GM21723 (cell line): ENCODE data around the gene SRP9.
"Not testable (repeated sequence)": the region's sequence is repeated elsewhere in the genome, so short reads cannot be mapped to it uniquely, and the experiment has no call there.

Experiments
- ATAC-seq: cut with Tn5 transposase; IDR thresholded peaks from one replicate; pipeline ENCODE4 v1.9.1; 2021; ENCODE audit warnings: mild to moderate bottlenecking, moderate library complexity; ENCODE audit not compliant: unreplicated experiment

The SRP9 gene

GRCh38 chr1:225813214-225813964 is 35.8 kb downstream of the SRP9 start:
- no peak for ATAC-seq

DNA sequence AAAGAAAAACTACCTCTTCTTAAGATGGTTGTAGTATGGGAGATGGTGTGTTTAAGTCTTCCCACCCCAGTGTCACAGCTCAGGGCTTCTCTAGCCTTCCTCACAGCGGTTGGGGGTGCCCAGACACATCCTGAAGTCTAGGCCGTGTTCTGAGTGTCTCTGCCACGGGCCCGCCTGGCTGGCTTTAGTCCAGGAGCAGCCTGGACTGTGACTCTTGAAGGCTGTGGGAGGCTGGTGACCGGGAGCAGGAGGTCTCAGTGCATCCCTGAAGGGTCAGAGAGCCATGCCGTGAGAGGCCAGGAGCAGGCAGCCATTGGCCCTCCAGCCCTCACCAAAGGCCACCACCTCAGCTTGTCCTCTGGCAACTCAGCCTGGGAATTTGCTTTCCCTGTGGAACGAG is 36.8 kb downstream of the SRP9 start:
- no peak for ATAC-seq

DNA sequence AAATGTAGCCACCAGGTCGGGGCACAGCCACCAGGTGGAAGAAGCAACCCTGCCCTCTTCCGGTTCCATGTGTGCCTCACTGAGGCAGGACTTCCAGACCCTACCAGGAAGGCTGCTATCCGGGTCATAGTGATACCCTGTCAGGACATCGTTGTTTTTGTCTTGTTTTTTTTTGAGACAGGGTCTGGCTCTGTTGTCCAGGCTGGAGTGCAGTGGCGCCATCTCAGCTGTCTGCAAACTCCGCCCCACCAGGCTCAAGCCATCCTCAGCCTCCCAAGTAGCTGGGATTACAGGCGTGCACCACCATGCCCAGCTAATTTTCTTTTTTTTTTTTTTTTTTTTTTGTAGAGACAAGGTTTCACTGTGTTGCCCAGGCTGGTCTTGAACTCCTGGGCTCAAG is 37.5 kb downstream of the SRP9 start:
- ATAC-seq = not testable (repeated sequence)

DNA sequence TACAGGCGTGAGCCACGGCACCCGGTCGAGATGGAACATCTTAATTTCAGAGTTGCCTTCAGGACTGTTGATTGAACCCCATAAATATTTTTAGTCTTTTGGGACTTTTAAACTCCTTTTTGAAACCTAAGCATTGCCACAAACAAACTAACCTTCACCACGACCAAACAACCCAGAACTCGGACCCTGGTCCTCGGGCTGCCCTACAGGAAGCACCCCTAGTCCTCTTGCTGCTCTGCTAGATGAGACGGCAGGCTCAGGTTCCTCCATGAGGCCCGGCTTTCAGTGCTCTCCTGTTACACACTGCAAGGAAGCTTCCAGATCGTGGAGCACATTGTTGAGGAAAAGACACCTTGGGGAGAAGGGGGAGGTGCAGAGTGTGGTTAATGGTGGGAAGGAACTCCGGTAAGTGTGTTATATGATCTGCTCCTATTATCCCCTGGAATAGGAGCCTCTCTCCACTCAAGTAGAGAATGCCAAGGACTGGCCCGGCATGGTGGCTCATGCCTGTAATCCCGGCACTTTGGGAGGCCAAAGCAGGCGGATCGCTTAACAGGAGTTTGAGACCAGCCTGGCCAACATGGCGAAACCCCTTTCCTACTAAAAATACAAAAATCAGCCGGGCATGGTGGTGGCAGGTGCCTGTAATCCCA is 38.0 kb downstream of the SRP9 start:
- ATAC-seq = no peak

DNA sequence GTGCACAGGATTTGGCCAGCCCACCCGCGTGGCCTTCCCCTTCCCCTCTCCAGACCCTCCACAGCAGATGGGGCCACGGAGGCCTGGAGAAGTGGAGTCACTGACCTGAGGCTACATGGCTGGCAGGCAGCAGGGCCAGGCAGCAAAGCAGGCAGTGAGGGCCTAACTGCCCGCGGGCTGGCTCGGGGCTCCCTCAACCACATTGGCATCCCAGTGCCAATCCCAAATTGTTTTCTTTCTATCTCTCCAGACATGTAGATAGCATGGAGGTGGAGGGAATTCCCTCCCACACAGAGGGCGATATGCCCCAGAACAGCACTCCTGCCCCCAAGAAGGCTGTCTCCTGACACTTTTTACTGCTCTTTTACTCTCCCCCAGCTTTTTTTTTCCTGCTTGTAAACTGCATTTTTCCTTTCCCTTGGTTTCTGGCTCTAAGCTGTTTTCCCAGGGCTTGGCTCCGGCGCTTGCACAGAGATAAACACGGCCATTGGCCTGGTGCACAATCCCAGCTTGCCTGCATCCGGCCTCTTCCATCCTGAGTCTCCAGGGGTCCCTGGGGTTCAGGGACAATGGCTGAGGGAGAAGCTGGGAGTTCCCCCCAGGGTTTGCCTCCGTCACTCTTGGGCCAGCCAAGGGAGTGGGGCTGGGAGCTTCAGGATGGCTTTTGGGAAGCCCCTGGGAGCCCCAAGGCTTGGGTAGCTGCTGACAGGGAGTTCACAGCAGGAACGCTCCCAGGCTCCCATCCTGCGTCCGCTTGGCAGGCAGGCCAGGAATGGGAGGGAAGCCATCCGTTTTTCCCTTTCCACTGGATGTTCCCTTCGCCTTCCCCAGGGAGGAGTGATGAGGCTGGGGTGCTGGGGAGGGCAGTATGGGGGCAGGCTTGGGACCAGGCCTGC is 39.3 kb downstream of the SRP9 start:
- no peak for ATAC-seq

GRCh38 chr1:225817611-225818061 is 40.0 kb downstream of the SRP9 start:
- ATAC-seq = no peak

DNA sequence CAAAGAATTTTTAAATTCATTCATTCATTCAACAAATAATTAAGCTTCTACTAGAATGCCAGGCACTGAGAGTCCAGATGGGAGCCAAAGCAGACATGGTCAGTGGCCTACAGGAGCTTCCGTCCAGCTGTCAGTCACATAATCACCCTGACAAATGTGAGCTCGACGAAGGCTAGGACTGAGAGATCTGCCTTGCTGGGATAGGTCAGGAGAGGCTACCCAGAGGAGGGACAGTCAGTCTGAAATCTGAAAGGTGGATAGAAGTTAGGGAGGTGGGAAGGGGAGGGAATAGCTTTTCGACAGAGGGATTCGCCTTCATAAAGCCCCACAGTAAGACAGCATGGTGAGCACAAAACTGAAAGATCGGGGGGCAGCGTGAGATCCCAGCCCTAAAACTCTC is 40.6 kb downstream of the SRP9 start:
- no peak for ATAC-seq

DNA sequence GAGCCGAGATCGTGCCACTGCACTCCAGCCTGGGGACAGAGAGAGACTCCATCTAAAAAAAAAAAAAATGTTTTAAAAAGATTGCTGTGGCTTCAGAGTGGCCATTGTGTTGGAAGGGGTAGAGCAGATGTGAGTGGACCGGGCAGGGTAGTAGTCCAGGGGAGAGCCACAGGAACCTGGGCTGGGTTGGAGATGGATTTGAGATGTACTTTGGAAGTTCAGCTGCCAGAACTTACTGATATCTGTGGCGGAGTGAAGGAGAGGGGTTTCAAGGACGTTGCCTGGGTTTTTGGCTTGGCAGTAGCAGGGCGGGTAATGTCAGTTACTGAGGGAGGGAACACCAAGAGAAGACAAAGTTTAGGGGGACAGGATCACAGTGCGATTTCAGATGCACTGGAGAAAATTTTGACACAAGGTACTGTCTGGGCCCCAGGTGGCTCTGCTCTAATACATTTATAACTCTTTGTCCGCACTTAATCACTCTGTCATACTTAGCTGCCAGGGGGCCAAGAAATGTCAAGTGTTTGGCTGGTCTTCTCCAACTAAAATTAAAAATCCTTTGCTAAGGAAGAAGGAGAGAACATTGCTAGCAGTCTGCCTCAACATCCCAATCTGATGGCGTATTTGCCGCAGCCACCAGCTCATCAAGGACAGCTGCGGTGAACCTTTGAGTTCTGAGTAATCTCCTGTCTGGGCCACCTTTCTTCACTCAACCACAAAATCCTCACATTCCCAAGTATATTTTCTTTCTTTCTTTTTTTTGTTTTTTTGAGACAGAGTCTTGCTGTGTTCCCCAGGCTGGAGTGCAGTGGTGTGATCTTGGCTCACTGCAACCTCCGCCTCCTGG is 41.9 kb downstream of the SRP9 start:
- no peak for ATAC-seq

GRCh38 chr1:225820522-225821120 is 43.0 kb downstream of the SRP9 start:
- no peak for ATAC-seq

GRCh38 chr1:225822655-225823403 is 45.2 kb downstream of the SRP9 start:
- no peak for ATAC-seq

GRCh38 chr1:225823811-225824261 is 46.2 kb downstream of the SRP9 start:
- no peak for ATAC-seq

DNA sequence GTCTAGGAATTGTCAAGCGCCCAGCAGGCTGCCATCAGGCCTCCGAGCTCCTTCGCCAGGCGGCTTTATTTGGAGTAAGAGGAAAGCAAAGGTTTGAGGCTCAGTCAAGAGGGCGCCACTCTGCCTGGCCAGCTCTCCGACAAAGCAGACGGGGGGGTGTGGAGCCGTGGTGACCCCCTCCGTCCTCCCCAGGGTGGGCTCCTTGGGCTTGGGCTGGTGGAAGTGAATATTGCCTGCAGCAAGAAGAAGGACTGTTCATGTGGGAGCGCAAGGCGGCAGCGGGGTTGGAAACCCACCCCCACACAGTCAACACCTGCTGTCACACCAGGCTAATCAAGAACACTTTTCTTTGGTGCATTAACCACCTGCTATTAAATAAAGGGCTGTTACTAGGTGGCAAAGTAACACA is 46.9 kb downstream of the SRP9 start:
- ATAC-seq = no peak

DNA sequence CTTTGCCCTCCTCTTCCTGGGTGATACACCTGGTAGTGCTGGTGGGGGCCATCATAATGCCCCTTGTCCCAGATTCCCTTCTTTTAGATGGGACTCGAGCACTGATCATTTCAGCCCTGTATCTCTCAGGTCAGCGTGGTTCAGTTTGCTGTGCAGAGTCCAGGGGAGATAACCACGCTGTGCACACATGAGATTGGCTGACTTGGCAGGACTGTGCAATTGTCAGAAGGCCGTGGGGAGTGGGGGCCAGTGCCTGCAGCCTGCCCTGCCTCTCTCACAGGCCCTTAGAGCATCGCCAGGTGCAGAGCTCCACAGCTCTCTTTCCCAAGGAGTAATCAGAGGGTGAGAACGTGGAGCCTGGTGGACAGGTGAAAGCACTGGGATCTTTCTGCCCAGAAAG is 47.5 kb downstream of the SRP9 start:
- no peak for ATAC-seq

GRCh38 chr1:225825607-225826007 is 48.0 kb downstream of the SRP9 start:
- no peak for ATAC-seq

DNA sequence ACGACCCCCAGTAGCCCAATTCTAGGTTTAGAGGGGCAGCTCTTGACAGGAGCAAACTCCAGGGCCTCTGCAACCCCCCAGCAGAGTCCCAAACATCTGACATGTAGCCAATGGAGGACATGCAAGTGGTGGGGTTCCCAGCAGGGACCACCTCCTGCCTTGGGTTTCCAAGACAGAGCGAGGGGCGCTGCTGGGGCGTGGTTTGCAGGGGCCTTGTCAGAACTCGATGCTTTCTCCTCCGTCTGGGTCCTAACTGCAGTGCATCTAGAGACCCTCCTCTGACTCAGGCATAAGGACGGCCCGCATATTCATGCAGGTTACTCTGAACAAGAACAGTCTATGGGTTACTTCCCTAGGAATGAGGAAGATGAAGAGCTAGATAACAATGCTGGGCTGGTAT is 49.5 kb downstream of the SRP9 start:
- no peak for ATAC-seq

DNA sequence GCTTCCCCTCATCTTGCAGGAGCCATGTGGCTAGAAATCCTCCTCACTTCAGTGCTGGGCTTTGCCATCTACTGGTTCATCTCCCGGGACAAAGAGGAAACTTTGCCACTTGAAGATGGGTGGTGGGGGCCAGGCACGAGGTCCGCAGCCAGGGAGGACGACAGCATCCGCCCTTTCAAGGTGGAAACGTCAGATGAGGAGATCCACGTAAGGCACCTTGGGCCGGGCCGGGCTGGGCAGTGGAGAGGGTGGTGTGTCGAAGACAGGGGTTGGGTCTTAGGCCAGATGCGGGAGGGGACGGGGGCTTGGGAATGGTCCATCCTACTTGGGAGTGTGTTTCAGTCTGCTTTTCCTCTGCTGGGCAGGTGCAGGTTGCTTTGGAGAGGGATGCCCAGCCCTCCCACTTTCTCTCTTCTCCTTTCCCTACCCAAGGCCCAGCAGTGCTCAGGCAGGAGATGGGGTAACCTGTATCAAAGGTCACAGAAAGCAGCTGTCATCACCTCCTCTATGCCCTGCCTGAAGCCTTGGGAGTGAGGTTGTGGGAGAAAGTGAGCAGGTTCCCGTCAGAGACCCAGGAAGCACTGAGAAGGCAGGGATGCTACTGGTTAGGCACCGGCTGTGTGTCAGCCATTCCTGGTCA is 51.2 kb downstream of the SRP9 start:
- ATAC-seq = no peak

DNA sequence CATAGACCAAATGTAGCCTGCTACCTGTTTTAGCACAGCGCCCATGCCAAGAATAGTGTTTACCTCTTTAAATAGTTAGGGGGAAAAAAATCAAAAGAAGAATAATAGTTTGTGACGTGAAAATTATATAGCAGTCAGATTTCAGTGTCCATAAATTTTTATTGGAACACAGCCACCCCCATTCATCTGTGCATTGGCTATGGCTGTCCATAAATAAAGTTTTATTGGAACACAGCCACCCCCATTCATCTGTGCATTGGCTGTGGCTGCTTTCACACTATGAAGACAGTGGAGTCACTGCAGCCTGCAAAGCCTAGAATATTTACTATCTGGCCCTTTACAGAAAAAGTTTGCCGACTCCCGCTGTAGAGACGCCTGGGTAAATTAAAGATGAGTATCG is 53.2 kb downstream of the SRP9 start:
- no peak for ATAC-seq

DNA sequence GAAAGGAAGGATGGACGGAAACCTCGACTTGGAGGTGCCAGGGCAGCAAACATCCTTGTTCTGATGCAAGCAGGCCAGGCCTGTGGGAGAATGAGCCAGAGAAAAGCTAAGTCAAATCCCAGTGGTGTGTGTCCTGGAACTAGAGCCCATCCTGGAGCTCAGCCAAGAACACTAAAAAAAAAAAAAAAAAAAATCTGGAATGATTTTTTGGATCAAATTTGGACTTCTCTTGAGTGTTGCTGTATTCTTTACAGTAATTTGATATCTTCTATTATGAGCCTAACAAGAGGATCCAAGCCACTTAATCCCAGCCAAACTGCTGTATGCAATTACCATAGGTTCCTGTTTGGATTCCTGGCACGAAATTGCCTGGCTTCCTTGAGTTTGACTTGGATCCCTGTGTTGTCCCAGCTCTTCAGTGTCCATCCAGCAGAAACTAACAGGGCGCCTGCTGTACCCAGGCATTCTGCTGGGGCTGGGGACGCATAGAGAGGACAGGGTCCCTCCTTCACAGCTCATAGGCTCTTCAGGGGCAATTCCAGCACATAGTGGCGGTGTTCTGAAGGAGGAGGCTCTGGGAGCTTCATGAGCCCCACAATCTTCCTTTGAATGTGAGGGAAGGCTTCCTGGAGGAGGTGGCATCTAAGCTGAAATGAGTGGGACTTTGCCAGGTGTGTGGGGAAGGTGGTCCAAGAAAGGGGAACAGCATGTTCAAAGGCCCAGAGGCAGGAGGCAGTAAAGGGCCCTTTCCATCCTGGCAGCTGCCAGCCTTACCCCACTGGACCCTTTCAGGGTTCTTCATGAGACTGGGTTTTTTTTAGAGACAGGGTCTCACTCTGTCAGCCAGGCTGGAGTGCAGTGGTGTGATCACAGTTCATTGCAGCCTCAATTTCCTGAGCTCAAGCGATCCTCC is 57.0 kb downstream of the SRP9 start:
- ATAC-seq = no peak
